GM18511 (cell line): Measurements from ENCODE around the gene TERT.
"Not testable (repeated sequence)": the region's sequence is repeated elsewhere in the genome, so short reads cannot be mapped to it uniquely, and the experiment has no call there.

ENCODE experiments used
- ATAC-seq: cut with Tn5 transposase; IDR thresholded peaks from one replicate; pipeline ENCODE4 v1.9.1; 2021; ENCODE audit warnings: mild to moderate bottlenecking, moderate library complexity; ENCODE audit not compliant: unreplicated experiment

Gene TERT

DNA sequence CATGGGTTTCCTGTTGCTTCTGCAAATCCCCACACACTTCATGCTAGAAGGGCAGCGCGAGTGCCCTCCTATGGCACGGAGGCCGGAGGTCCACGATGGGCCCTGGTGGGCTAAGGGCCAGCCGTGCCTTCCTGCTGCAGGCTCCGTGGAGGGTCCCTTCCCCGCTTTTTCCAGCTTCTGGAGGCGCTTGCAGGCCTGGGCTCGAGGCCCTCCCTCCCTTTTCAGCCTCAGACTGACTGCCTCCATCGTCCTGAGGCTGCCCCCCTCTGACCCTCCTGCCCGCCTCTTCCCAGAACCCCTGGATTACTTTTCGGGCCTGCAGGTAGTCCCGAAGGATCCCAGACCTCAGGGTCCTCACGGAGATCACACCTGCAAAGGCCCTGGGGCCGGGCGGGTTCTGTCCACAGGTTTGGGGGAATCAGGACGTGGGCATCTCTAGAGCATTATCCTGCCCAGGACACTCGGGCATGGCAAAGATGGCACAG, 3.2 kb upstream of the TERT start:
- no peak for ATAC-seq

DNA sequence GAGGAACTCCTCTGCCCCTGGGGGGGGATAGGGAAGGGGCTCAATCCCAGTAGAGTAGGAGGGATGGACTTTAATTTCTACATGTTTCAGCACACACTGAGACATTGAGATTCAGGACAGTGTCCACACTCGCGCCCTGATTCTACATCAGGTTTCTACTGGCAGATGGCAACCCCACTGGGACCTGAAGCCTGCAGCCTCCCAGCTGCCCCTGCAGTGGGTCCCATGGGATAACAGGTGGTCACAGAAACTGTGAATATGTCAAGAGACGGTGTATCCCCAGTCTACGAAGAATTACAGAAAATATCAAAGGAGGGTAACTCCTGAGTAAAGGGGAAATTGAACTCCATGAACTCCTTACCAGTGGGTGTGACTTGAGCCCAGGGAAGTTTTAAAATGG, 2.4 kb upstream of the TERT start:
- no peak for ATAC-seq

GRCh38 chr5:1295650-1296037, 776 bp upstream of the TERT start:
- no peak for ATAC-seq

- ATAC-seq, result no peak
These were observed 548 bp downstream of the TERT start for GRCh38 chr5:1294206-1294834.

DNA sequence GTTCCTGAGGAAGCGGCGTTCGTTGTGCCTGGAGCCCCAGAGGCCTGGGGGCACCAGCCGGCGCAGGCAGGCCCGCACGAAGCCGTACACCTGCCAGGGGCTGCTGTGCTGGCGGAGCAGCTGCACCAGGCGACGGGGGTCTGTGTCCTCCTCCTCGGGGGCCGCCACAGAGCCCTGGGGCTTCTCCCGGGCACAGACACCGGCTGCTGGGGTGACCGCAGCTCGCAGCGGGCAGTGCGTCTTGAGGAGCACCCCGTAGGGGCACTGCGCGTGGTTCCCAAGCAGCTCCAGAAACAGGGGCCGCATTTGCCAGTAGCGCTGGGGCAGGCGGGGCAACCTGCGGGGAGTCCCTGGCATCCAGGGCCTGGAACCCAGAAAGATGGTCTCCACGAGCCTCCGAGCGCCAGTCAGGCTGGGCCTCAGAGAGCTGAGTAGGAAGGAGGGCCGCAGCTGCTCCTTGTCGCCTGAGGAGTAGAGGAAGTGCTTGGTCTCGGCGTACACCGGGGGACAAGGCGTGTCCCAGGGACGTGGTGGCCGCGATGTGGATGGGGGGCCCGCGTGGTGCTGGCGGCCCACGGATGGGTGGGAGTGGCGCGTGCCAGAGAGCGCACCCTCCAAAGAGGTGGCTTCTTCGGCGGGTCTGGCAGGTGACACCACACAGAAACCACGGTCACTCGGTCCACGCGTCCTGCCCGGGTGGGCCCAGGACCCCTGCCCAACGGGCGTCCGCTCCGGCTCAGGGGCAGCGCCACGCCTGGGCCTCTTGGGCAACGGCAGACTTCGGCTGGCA, 1.3 kb downstream of the TERT start:
- ATAC-seq, result no peak

DNA sequence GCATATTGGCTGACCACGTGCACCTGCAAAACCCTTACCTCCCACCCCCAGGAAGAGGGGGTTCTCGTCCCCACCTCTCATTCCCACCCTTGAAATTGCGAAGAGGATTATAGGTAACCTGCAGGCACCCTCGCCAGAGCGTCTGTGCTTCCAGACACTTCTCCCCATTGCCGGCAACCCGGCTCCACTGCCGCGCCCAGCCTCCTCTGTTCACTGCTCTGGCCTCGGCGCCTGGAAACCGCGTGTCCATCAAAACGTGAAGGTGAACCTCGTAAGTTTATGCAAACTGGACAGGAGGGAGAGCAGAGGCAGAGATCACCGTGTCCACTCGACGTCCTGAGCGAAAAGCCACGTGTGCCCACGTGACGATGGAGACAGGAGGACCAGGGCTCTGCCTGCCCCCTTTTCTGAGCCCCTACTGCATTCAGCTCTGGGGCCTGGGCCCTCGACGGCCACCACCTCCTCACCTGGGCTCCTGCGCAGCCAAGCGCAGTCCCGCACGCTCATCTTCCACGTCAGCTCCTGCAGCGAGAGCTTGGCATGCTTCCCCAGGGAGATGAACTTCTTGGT, 1.9 kb downstream of the TERT start:
- no peak for ATAC-seq

DNA sequence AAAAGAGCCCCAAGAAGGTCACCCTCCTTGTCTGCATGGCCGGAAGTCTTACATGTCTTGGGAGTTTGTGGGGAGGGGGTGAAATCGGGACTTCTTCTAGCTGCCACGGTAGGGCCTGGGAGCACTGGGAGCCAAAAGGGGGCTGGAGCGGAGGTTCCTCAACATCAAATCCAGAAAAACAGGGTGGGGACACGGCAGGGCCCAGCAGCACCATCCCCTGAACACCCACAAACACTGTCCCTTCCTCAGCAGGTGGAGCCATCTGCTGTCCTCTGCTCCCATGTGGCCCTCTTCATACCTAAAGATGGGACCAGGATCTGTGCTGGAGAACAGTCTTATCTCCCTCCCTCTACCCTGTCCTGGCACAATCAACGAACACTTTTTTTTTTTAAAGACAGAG, 2.7 kb downstream of the TERT start:
- ATAC-seq, result no peak

- no peak for ATAC-seq
These were observed 3.2 kb downstream of the TERT start for GRCh38 chr5:1291611-1292080.

GRCh38 chr5:1290956-1291355, 3.9 kb downstream of the TERT start:
- not testable (repeated sequence) for ATAC-seq

DNA sequence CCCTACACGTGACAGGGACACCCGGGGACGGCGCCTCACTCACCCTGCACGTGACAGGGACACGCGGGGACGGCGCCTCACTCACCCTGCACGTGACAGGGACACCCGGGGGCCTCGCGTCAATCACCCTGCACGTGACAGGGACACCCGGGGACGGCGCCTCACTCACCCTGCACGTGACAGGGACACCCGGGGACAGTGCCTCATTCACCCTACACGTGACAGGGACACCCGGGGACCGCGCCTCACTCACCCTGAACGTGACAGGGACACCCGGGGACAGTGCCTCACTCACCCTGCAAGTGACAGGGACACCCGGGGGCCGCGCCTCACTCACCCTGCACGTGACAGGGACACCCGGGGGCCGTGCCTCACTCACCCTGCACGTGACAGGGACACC, 5.3 kb downstream of the TERT start:
- not testable (repeated sequence) for ATAC-seq

DNA sequence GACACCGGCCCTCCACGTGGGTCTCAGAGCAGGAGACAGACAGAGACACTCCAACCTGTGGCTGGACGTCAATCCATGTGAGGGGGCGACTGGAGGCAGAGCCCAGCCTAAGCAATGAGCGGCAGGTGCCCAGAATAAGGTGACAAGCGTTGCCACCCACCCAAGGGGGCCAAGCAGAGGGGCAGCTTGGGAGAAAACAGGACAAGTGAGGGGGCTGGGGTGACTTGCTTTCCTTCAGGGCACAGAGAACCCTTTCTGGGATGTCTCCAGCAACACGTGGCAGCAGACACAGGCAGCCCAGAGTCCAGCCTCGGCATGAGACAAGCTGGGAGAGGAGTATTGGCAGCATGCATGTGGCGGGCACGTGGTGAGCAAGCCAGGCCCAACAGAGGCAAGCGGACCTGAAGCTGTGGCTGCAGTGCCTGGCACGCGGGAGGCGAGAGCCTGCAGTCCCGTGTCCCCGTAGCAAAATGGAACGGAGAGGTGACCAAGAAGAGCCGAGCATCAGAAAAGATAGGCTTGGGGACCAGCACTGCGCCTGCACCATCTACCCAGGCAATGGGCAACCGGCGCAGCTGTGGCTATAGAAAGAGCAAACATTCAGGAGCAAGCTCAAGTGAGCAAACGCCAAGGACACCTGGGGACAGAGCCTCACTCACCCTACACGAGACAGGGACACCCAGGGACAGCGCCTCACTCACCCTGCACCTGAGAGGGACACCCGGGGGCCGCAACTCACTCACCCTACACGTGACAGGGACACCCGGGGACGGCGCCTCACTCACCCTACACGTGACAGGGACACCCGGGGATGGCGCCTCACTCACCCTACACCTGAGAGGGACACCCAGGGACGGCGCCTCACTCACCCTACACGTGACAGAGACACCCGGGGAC, 6.2 kb downstream of the TERT start:
- no peak for ATAC-seq

DNA sequence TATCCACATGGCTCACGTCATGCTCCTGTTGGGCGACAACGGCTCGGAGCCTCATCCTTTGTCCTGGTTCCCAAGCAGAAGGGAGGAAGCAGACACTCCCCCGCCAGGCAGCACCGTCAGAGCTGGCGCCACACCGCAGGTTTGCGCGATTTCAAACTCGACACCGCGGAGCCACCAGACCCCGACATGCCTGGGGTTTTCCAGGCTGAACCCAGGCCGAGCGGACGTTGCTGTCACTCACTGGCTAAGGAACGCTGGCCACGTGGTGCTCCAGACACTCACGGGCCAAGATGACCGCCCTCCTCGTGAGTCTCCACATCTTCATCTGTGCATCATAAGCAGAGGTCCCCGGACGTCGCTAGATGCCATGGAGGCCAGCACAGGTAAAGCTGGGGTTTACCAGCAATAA, 9.0 kb downstream of the TERT start:
- no peak for ATAC-seq

GRCh38 chr5:1285141-1285540, 9.7 kb downstream of the TERT start:
- ATAC-seq, result no peak

DNA sequence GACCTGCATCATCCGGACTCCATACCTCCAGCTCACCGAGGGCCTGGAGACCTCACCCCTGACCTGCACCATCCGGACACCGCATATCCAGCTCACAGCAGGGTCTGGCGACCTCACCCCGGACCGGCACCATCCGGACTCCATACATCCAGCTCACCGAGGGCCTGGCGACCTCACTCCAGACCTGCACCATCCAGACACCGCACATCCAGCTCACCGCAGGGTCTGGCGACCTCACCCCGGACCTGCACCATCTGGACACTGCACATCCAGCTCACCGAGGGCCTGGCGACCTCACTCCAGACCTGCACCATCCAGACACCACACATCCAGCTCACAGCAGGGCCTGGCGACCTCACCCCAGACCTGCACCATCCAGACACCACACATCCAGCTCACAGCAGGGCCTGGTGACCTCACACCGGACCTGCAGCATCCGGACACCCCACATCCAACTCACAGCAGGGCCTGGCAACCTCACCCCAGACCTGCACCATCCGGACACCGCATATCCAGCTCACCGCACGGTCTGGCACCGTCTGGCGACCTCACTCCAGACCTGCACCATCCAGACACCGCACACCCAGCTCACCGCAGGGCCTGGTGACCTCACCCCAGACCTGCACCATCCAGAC, 10.4 kb downstream of the TERT start:
- ATAC-seq, result not testable (repeated sequence)

- not testable (repeated sequence) for ATAC-seq
These were observed 11.2 kb downstream of the TERT start for GRCh38 chr5:1283729-1284041.

- ATAC-seq, result not testable (repeated sequence)
These were observed 11.7 kb downstream of the TERT start for GRCh38 chr5:1282993-1283728.

- ATAC-seq, result no peak
These were observed 12.5 kb downstream of the TERT start for GRCh38 chr5:1282131-1282992.

DNA sequence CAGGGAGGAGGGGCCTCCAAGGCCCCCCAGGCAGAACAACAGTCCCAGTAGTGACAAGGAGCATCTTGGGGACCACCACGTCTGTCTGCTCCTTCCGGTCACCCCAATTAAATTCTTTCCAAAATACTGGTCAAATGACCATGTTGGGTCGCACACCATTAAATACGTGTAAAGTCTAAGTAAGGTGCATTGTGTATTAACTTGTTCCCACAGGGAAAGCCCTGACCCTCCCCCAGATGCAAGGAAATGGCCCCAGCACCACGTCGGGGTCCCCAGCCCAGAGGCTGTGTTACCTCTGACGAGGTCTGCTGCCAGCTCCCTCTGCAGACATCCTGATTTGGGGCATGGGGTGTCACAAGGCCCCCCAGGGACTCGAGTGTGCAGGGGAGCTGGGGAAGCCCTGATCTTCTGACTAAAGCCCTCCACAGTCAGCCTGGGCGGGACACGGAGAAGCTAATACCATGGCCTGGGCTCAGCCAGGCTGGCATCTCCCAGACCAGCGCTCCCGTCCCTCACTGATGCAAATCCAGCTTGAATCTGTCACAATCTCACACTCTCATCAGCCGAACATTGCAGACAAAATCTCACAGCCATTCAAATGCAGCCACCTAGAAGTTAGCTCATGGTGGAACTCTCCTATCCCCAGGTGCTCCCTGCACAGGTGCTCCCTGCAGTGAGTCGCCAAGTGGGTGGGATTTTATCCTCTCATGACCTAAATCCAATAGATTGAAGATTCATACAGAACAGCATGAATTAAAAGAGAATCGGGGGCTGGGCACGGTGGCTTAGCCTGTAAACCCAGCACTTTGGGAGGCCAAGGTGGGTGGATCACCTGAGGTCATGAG, 13.6 kb downstream of the TERT start:
- ATAC-seq, result no peak
